Measurements from ENCODE around the gene DACH1.

DNA sequence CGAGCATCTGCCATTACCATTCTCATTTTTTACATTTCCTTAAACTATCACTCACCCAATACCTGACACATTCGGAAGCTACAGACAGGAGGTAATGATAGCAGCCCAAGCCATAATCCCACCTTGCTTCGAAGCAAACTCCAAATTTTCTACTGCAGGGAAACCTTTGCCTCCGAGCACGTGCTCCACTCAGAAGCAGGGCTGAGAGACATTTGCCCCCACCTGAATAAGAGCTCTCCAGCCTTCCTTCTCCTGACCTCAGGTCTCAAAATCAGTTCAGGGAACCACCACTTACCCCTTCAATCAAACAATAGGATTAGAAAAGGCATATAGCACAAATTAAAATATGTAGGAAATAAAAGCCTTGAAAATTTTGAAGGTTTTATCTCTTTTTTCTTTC lies 2.3 kb upstream of the DACH1 start:
- TF ChIP-seq EZH2 (IDR thresholded peaks at IDR 0.05), result no peak
- no peak for TF ChIP-seq POLR2AphosphoS5 (IDR thresholded peaks at IDR 0.05; ENCODE audit: borderline replicate concordance, low read depth, low read length)
